ENCODE data around the gene KCNA10. TPM values are rescaled to one million over a fixed set of nuclear protein-coding genes. Genes with fewer than 3 reads are reported as not detected.

The KCNA10 gene
- total RNA-seq, 1 donor from 2014 or later: not detected

GRCh38 chr1:110477967-110478640 lies 40.9 kb downstream of the KCNA10 start:
- POLR2A ChIA-PET: no interaction called here
- Mint-ChIP-seq H3K27me3 (peaks cover 29% of the 10 kb centered on the region), H3K4me1 (no peaks in the 10 kb centered on the region), H3K36me3 (ENCODE audit: low read depth) (no peaks in the 10 kb centered on the region), H3K4me3 (no peak overlapping the region), H3K27ac (no peak overlapping the region), H3K9me3 (no peaks in the 10 kb centered on the region)
- intact Hi-C loops (cut with micrococcal nuclease): no loop called here
- ATAC-seq (ENCODE audit: low read depth): no peak
- CTCF ChIA-PET: interaction anchor here (2.0 to 2.4 kb wide), 2 partner anchors 18 kb away, joined by 5 to 6 read pairs; no protein-coding TSS in a partner anchor
- TF ChIP-seq CTCF (IDR thresholded peaks at IDR 0.05): no peak
- no peak for DNase-seq

GRCh38 chr1:110477445-110477957 lies 41.5 kb downstream of the KCNA10 start:
- no peaks in the 10 kb centered on the region for H3K4me1 Mint-ChIP-seq
- no peak overlapping the region for H3K4me3 Mint-ChIP-seq
- no peak for TF ChIP-seq CTCF (IDR thresholded peaks at IDR 0.05)
- no peaks in the 10 kb centered on the region for H3K9me3 Mint-ChIP-seq
- ChIA-PET CTCF (interaction anchor here (2.0 to 2.4 kb wide), 2 partner anchors 17 to 19 kb away, joined by 5 to 6 read pairs; no protein-coding TSS in a partner anchor), POLR2A (no interaction called here)
- no peaks in the 10 kb centered on the region for H3K36me3 Mint-ChIP-seq (ENCODE audit: low read depth)
- H3K27me3 Mint-ChIP-seq: peaks cover 32% of the 10 kb centered on the region
- intact Hi-C loops (cut with micrococcal nuclease): no loop called here
- H3K27ac Mint-ChIP-seq: no peak overlapping the region
- ATAC-seq (ENCODE audit: low read depth): no peak
- no peak for DNase-seq

- no peak for DNase-seq
- POLR2A ChIA-PET: no interaction called here
- Mint-ChIP-seq H3K4me3 (no peak overlapping the region), H3K27me3 (peaks cover 31% of the 10 kb centered on the region), H3K36me3 (ENCODE audit: low read depth) (no peaks in the 10 kb centered on the region), H3K27ac (no peak overlapping the region), H3K9me3 (no peaks in the 10 kb centered on the region), H3K4me1 (no peaks in the 10 kb centered on the region)
- no peak for TF ChIP-seq CTCF (IDR thresholded peaks at IDR 0.05)
- ATAC-seq (ENCODE audit: low read depth): no peak
- CTCF ChIA-PET: interaction anchor here (2.0 to 2.4 kb wide), 2 partner anchors 17 to 19 kb away, joined by 5 to 6 read pairs; no protein-coding TSS in a partner anchor
- intact Hi-C loops (cut with micrococcal nuclease): no loop called here
These were observed 41.9 kb downstream of the KCNA10 start for GRCh38 chr1:110477041-110477440.

GRCh38 chr1:110476028-110476765 lies 42.8 kb downstream of the KCNA10 start:
- peaks cover 25% of the 10 kb centered on the region for H3K27me3 Mint-ChIP-seq
- intact Hi-C loops (cut with micrococcal nuclease): no loop called here

More at GRCh38 chr1:110476028-110476765, 42.8 kb downstream of the KCNA10 start:
- ChIA-PET CTCF (no interaction called here), POLR2A (no interaction called here)
- Mint-ChIP-seq H3K4me3 (no peak overlapping the region), H3K4me1 (no peaks in the 10 kb centered on the region), H3K36me3 (ENCODE audit: low read depth) (no peaks in the 10 kb centered on the region), H3K27ac (no peak overlapping the region), H3K9me3 (no peaks in the 10 kb centered on the region)
- no peak for TF ChIP-seq CTCF (IDR thresholded peaks at IDR 0.05)
- ATAC-seq (ENCODE audit: low read depth): no peak
- DNase-seq: no peak

All from activated B cell treated with CpG ODN at 0.5 μM for 24 hours (primary cell).